Measurements from ENCODE around the gene TSPAN17. TPM values are rescaled to one million over a fixed set of nuclear protein-coding genes. Genes with fewer than 3 reads are reported as not detected.

The TSPAN17 gene
- total RNA-seq, 4 donors from 2014 or later: 12.1 to 24.1 (median 15.6) TPM

DNA sequence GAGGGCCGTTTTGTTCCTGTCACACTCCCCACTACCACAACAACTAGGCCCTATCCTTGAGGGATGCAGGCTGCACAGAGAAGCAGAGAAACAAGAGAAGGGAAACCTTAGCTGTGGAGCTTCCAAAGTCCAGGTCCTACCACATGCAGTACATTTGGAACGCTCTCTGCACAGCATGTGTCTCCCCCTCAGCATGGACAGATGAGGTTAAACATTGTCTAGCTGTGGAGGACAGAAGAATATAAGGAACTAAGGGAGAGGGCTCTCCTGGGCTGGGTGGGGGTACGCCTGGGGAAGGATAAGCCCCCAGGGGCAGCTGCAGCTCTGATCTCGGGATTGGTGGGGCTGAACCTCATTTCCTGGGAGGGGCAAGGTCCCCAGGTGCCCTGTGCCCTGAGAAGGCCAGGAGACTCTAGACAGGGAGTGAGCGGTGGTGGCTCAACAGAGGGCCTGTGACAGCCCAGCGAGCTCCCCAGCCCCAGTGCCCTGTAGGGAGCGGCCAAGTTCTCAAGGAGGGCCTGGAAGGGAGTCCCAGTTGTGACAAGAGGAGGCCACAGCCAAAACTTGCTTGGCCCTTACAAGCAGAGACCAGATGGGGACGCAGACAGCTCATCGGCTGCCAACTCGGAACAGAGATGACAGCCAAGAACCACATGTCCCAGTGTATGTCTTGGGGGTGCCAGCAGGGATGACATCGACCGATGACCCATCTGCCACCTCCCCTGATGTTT is 30.1 kb downstream of the TSPAN17 start:
- TF ChIP-seq CTCF (IDR thresholded peaks at IDR 0.05): no peak
- no peak for TF ChIP-seq POLR2A (IDR thresholded peaks at IDR 0.05)
- intact Hi-C loops (cut with DNase I; ENCODE audit: low total_unique reads): no loop called here
- H3K4me3 ChIP-seq (ENCODE audit: low read depth, poor library complexity, severe bottlenecking): no peak overlapping the region
- DNase-seq (ENCODE audit: low spot score in 2 of 2): no peak
- WGBS, 2 donors: 62 to 66% methylated on average over 11 to 12 of the region's 12 CpGs

DNA sequence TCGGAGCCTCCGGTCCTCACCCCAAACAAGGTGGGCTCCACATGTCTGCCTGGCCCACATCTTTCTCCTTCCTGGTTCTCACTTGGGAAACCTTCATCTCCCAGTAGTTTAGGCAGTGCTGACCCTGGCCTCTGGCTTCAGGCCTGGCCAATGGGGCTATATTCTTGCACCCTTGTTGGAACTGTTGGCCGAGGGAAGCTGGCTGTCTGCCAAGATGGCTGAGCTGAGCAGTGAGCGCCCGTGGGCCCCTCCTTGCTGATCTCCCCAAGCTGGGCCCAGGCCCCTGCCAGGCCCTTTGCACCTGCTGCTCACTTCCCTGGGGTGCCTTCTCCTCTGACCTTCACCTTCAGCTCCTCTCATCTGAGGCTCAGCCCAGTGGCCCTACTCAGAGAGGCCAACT is 31.3 kb downstream of the TSPAN17 start:
- 72 to 89% methylated on average over 2 to 5 of the region's 5 CpGs for WGBS, 2 donors
- no peak overlapping the region for H3K4me3 ChIP-seq (ENCODE audit: low read depth, poor library complexity, severe bottlenecking)
- no peak for DNase-seq (ENCODE audit: low spot score in 2 of 2)
- TF ChIP-seq CTCF (IDR thresholded peaks at IDR 0.05) (no peak), POLR2A (IDR thresholded peaks at IDR 0.05) (no peak)
- intact Hi-C loops (cut with DNase I; ENCODE audit: low total_unique reads): no loop called here

- TF ChIP-seq CTCF (IDR thresholded peaks at IDR 0.05): no peak
- no peak for TF ChIP-seq POLR2A (IDR thresholded peaks at IDR 0.05)
- 26 to 46% methylated on average over 16 to 31 of the region's 31 CpGs for WGBS, 2 donors
- intact Hi-C loops (cut with DNase I; ENCODE audit: low total_unique reads): no loop called here
- no peak for DNase-seq (ENCODE audit: low spot score in 2 of 2)
- H3K4me3 ChIP-seq (ENCODE audit: low read depth, poor library complexity, severe bottlenecking): no peak overlapping the region
These were observed 32.3 kb downstream of the TSPAN17 start for GRCh38 chr5:176679365-176680225.

DNA sequence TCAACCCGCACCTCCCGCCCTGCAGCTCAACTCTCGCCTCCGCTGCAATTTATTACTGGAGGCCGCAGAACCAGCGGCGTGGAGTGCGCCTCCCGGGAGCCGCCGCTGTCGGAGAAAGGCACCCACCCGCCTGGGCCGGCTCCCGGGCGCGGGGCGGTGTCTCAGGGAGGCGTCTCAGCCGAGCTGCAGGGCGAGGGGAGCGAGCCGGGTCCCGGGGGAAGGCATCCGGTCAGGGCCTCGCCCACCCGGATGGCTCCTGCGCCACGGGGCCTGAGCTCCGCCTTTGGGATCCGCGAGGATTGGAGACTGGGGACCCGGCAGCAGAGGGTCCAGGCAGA is 32.9 kb downstream of the TSPAN17 start:
- WGBS, 2 donors: 2 to 3% methylated on average over 27 to 32 of the region's 33 CpGs
- no peak for TF ChIP-seq POLR2A (IDR thresholded peaks at IDR 0.05)
- no peak for TF ChIP-seq CTCF (IDR thresholded peaks at IDR 0.05)
- no peak for DNase-seq (ENCODE audit: low spot score in 2 of 2)
- H3K4me3 ChIP-seq (ENCODE audit: low read depth, poor library complexity, severe bottlenecking): no peak overlapping the region
- intact Hi-C loops (cut with DNase I; ENCODE audit: low total_unique reads): no loop called here

DNA sequence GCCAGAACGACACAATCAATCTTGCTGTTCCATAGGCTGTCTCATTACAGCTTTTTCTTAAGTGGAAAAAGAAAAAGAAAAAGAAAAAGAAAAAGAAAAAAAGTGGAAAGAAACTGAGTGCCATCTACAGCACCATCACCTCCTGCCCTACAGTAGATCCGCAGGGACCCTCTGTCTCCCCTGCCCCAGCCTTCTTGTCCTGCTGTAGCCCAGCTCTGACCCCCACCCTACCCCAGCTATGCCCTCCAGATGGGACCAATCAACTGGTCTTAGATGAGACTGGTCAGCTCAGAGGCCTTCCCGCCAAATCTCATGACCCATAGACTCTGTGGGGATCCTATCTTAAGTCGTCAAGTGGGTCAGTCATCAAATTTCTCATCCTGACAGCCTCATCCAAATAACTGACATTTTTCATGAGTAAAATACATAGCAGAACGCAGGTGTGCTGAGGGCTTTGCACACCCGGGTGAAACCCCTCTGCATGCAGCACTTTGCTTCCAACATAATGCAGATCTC is 34.8 kb downstream of the TSPAN17 start:
- intact Hi-C loops (cut with DNase I; ENCODE audit: low total_unique reads): no loop called here
- 70 to 75% methylated on average over 6 of the region's 6 CpGs for WGBS, 2 donors
- no peak for DNase-seq (ENCODE audit: low spot score in 2 of 2)
- H3K4me3 ChIP-seq (ENCODE audit: low read depth, poor library complexity, severe bottlenecking): no peak overlapping the region
- TF ChIP-seq POLR2A (IDR thresholded peaks at IDR 0.05) (no peak), CTCF (IDR thresholded peaks at IDR 0.05) (no peak)

Measured in lower leg skin (tissue), 4 donors.